Esophagus muscularis mucosa (tissue), 4 donors: ENCODE measurements around the gene EZH2. TPM values are rescaled to one million over a fixed set of nuclear protein-coding genes. Genes with fewer than 3 reads are reported as not detected.

Experiments
- DNase-seq: peaks from one replicate; pipeline ENCODE4 v3.0.0-alpha.2; 2017; ENCODE audit errors: extremely low spot score
- H3K27ac ChIP-seq, 4 donors: fragments of 200-600 bp; sonication (generic); replicated peaks in 1 of 4; 1 replicate in 3 of 4; 2 replicates in 1 of 4; pipeline ENCODE4 v1.5.1; 2016 to 2019; ENCODE audit warnings: mild to moderate bottlenecking in 1 of 4
- H3K27me3 ChIP-seq, 4 donors: fragments of 200-600 bp; sonication (generic); one replicate each; pipeline versions ENCODE4 v1.5.1 to v1.6.0; 2016 to 2019
- H3K36me3 ChIP-seq, 4 donors: fragments of 200-600 bp; sonication (generic); one replicate each; pipeline ENCODE4 v1.5.1; 2016 to 2019
- H3K4me1 ChIP-seq, 4 donors: fragments of 200-600 bp; sonication (generic); one replicate each; pipeline ENCODE4 v1.5.1; 2016 to 2019
- H3K4me3 ChIP-seq, 4 donors: fragments of 200-600 bp; sonication (generic); 1 replicate in 2 of 4; 2 replicates in 2 of 4; pipeline ENCODE4 v1.5.1; 2016 to 2019; ENCODE audit warnings: mild to moderate bottlenecking in 4 of 4, moderate library complexity in 1 of 4
- H3K9me3 ChIP-seq, 4 donors: fragments of 200-600 bp; sonication (generic); 1 replicate in 3 of 4; 2 replicates in 1 of 4; pipeline ENCODE4 v1.5.1; 2016 to 2019
- EP300 ChIP-seq: sonication (generic); formaldehyde crosslinking; IDR thresholded peaks from one replicate; pipeline ENCODE4 v1.6.1; 2017; ENCODE audit warnings: antibody characterized with exemption
- POLR2A ChIP-seq: fragments of 450-650 bp; IDR thresholded peaks from one replicate; pipeline ENCODE4 v1.6.1; 2017; ENCODE audit warnings: antibody characterized with exemption, moderate library complexity, mild to moderate bottlenecking, low read depth
- POLR2AphosphoS5 ChIP-seq, 2 donors: sonication (generic); formaldehyde crosslinking; IDR thresholded peaks; one replicate each; pipeline ENCODE4 v1.6.1; 2017; ENCODE audit warnings: antibody characterized with exemption in 2 of 2
- WGBS: methylation state at CpG from one replicate; pipeline ENCODE4 v1.1.5; 2018; 5-methylcytosine and 5-hydroxymethylcytosine counted together
- intact Hi-C: fragments of 100-400 bp; cut with DNase I; formaldehyde crosslinking; loops from one replicate; pipeline ENCODE4 v1.15.1; 2023
- total RNA-seq, 4 donors: library from RNA; depleted of rRNA; stranded (reverse); fragments of >200 nt; gene quantifications; one replicate each; pipeline versions ENCODE4 v1.1.0 to v1.2.1, GENCODE V29; 2016
- TF ChIP-seq, protein P1 (sequence below), 3 experiments: fragments of 200-600 bp in 2 of 3; fragments of 450-650 bp in 1 of 3; sonication (generic) in 2 of 3; IDR thresholded peaks; one replicate each; pipeline ENCODE4 v1.5.1; 2017 to 2019; ENCODE audit warnings: antibody characterized with exemption in 3 of 3, mild to moderate bottlenecking in 2 of 3, moderate library complexity in 1 of 3

The EZH2 gene
- total RNA-seq, 4 donors from 2014 or later: 0.33 to 0.52 (median 0.45) TPM; not detected in 1

DNA sequence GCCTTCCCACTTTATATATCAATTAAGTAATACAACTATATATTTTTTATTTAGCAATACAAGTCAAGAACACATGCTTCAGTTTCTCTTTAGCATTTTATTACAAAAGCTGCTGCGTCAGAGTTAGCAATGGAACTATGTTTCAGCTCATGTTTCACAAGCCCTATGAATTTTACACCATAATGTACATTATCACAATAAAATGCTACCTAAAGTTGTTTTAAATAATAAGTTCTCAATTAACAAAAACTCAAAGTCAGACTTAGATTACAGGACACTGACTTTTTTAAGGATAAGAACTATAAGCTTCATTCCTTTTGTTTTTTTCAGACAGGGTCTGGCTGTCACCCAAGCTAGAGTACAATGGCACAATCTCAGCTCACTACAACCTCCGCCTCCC is 52.3 kb downstream of the EZH2 start:
- no peaks in the 10 kb centered on the region for H3K9me3 ChIP-seq
- H3K27me3 ChIP-seq: no peaks in the 10 kb centered on the region
- no peaks in the 10 kb centered on the region for H3K4me1 ChIP-seq
- H3K36me3 ChIP-seq: no peaks in the 10 kb centered on the region
- DNase-seq: no peak
- H3K4me3 ChIP-seq: no peak overlapping the region
- no peak overlapping the region for H3K27ac ChIP-seq
- intact Hi-C loops: no loop called here
- TF ChIP-seq, protein P1, sequence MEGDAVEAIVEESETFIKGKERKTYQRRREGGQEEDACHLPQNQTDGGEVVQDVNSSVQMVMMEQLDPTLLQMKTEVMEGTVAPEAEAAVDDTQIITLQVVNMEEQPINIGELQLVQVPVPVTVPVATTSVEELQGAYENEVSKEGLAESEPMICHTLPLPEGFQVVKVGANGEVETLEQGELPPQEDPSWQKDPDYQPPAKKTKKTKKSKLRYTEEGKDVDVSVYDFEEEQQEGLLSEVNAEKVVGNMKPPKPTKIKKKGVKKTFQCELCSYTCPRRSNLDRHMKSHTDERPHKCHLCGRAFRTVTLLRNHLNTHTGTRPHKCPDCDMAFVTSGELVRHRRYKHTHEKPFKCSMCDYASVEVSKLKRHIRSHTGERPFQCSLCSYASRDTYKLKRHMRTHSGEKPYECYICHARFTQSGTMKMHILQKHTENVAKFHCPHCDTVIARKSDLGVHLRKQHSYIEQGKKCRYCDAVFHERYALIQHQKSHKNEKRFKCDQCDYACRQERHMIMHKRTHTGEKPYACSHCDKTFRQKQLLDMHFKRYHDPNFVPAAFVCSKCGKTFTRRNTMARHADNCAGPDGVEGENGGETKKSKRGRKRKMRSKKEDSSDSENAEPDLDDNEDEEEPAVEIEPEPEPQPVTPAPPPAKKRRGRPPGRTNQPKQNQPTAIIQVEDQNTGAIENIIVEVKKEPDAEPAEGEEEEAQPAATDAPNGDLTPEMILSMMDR (IDR thresholded peaks at IDR 0.05): no peak
- TF ChIP-seq POLR2AphosphoS5 (IDR thresholded peaks at IDR 0.05) (no peak), EP300 (no peak), POLR2A (no peak)
- 97% methylated on average over 2 of the region's 2 CpGs for WGBS

DNA sequence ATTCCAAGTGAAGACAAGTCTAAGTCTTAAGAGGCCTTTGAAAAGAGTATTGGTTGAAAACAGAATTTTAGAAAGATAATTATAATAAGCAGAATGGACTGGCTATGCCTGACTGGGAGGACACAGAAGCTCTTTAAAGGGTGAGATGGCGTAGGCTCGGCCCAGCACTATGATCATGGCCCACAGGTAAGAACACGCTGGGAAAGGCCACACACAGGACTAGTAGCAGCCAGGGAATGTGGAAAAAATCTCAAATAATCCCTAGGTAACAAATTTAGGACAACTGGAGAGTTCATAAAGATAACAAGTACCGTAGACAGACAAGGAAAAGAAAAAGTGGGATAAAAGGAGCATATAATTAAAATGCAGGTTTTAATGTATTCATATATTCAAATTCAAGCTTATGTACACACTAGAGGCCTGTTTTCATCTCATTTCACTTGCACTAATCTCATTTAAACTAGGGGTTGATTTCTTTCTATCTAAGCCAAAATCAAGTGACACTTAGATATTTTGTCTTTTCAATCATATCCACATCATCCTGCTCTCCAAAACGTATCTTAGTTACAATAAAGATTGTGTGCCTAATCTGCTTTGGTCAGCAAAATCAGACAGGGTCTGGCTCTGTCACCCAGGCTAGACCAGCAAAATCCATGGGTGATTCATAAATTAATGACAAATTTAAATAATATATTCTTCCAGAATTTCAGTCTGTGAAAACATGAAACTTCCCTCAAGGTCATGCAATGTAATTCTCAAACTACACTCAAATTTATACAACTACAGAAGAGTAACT is 53.0 kb downstream of the EZH2 start:
- no peak for TF ChIP-seq EP300
- no peak for TF ChIP-seq POLR2AphosphoS5 (IDR thresholded peaks at IDR 0.05)
- TF ChIP-seq, protein P1 (IDR thresholded peaks at IDR 0.05): no peak
- no peak for TF ChIP-seq POLR2A
- H3K9me3 ChIP-seq: no peaks in the 10 kb centered on the region
- H3K27me3 ChIP-seq: no peaks in the 10 kb centered on the region
- 95% methylated on average over 5 of the region's 5 CpGs for WGBS
- no peak for DNase-seq
- H3K4me3 ChIP-seq: no peak overlapping the region
- no peak overlapping the region for H3K27ac ChIP-seq
- no peaks in the 10 kb centered on the region for H3K36me3 ChIP-seq
- intact Hi-C loops: no loop called here
- no peaks in the 10 kb centered on the region for H3K4me1 ChIP-seq

GRCh38 chr7:148828965-148829364 is 55.1 kb downstream of the EZH2 start:
- TF ChIP-seq POLR2AphosphoS5 (IDR thresholded peaks at IDR 0.05) (no peak), EP300 (no peak), POLR2A (no peak)
- TF ChIP-seq, protein P1 (IDR thresholded peaks at IDR 0.05): no peak
- Histone ChIP-seq H3K4me3 (no peak overlapping the region), H3K27me3 (no peaks in the 10 kb centered on the region), H3K9me3 (no peaks in the 10 kb centered on the region), H3K27ac (no peak overlapping the region), H3K4me1 (no peaks in the 10 kb centered on the region), H3K36me3 (no peaks in the 10 kb centered on the region)
- 100% methylated on average over 1 of the region's 1 CpG for WGBS
- no peak for DNase-seq
- intact Hi-C loops: no loop called here

DNA sequence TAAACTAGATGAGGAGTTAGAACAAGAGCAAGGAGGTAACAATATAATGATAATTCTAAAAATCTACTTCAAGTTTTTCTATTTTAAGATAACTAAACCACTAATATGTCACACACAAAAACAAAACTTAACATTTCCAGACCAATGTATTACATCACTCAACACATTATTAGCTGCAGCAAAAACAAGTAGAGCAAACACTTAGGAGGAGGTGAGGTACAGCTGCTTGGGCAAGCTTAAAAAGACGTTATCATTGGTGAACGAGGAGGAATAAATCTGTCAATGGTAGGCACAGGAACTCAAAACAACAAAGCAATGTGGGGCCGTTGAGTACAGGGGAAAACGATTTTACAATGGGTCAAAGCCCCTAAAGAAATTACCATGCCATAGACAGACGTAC is 58.8 kb downstream of the EZH2 start:
- no peaks in the 10 kb centered on the region for H3K9me3 ChIP-seq
- no peaks in the 10 kb centered on the region for H3K4me1 ChIP-seq
- intact Hi-C loops: no loop called here
- H3K36me3 ChIP-seq: no peaks in the 10 kb centered on the region
- WGBS: 86% methylated on average over 5 of the region's 5 CpGs
- DNase-seq: no peak
- TF ChIP-seq, protein P1 (IDR thresholded peaks at IDR 0.05): no peak
- TF ChIP-seq POLR2A: no peak
- TF ChIP-seq EP300: no peak
- no peak for TF ChIP-seq POLR2AphosphoS5 (IDR thresholded peaks at IDR 0.05)
- H3K4me3 ChIP-seq: no peak overlapping the region
- no peak overlapping the region for H3K27ac ChIP-seq
- no peaks in the 10 kb centered on the region for H3K27me3 ChIP-seq

- no peak for DNase-seq
- H3K27me3 ChIP-seq: no peaks in the 10 kb centered on the region
- 100% methylated on average over 2 of the region's 2 CpGs for WGBS
- intact Hi-C loops: no loop called here
- no peaks in the 10 kb centered on the region for H3K9me3 ChIP-seq
- no peak overlapping the region for H3K27ac ChIP-seq
- H3K4me1 ChIP-seq: no peaks in the 10 kb centered on the region
- no peak overlapping the region for H3K4me3 ChIP-seq
- TF ChIP-seq, protein P1 (IDR thresholded peaks at IDR 0.05): no peak
- TF ChIP-seq POLR2A (no peak), POLR2AphosphoS5 (IDR thresholded peaks at IDR 0.05) (no peak)
- H3K36me3 ChIP-seq: no peaks in the 10 kb centered on the region
These were observed 59.2 kb downstream of the EZH2 start for GRCh38 chr7:148824864-148825263.
